GM18526 (cell line): ENCODE results near the gene GALNTL6.

Source experiments
- POLR2A ChIP-seq: IDR thresholded peaks from 3 replicates; pipeline ENCODE4 v1.6.1; 2011; ENCODE audit not compliant: insufficient read length; ENCODE audit errors: extremely low read depth

GALNTL6 gene

DNA sequence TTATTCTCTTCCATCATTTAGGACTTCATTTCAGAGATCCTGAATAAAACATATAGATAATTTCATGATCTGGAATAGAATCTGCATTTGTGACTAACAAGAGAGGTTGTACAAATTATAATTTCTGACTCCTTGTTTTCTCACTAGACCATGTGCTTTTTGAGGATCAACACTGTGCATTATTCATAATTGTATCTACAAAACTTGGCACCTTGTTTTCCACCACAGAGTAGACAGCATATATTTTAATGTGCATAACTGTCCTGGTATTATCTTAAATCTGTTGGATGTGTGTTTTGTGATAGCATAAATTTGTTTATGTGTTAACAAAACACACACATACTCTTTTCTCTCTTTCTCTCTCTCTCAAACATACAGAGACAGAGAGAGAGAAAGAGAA, 840.5 kb downstream of the GALNTL6 start:
- TF ChIP-seq POLR2A, result no peak

GRCh38 chr4:172654457-172654856, 841.3 kb downstream of the GALNTL6 start:
- no peak for TF ChIP-seq POLR2A

GRCh38 chr4:172656055-172656454, 842.9 kb downstream of the GALNTL6 start:
- no peak for TF ChIP-seq POLR2A

- no peak for TF ChIP-seq POLR2A
Observed at GRCh38 chr4:172657081-172657480, 843.9 kb downstream of the GALNTL6 start.

DNA sequence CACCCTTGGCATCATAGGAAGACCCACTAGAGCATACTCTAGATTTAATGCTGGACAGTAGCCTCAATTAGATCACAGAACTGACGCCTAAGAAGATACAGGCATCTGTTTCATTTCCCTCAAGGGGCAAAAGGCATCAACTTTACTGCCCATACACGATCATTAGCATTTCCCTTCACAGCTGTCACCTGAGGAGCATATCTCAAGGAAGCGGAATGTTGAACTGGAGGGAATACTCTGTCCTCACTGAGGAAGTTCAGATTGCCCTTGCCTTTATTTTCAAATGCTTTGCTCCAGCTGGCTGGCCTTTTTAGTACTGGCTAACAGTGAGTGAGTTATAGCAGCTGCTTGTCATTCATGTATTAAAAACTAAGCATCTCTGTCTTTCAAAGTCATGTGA, 847.0 kb downstream of the GALNTL6 start:
- no peak for TF ChIP-seq POLR2A

- TF ChIP-seq POLR2A, result no peak
Observed at GRCh38 chr4:172662113-172662512, 848.9 kb downstream of the GALNTL6 start.

- no peak for TF ChIP-seq POLR2A
Observed at GRCh38 chr4:172666711-172667368, 853.6 kb downstream of the GALNTL6 start.

- TF ChIP-seq POLR2A, result no peak
Observed at GRCh38 chr4:172674811-172675210, 861.6 kb downstream of the GALNTL6 start.

- no peak for TF ChIP-seq POLR2A
Observed at GRCh38 chr4:172675232-172675631, 862.0 kb downstream of the GALNTL6 start.

GRCh38 chr4:172680691-172681090, 867.5 kb downstream of the GALNTL6 start:
- TF ChIP-seq POLR2A, result no peak

DNA sequence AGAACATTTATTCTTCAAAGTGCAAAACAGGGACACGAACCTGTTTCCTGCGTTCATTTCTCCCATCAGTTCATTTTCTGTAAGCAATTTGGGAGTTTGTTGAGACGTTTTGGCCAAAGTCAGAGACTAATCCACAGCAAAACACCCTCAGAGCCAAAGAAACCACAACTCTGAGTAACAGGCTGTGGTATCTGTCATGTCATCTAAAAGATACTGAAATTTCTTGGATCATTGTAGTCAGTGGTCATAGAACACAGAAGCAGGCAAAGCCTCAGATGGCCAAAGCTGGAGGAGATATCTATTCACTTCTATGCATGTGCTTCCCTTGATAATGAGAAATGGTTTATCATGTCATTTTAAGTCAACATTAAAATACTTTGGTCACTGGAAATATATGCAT, 869.8 kb downstream of the GALNTL6 start:
- no peak for TF ChIP-seq POLR2A

GRCh38 chr4:172686021-172686420, 872.8 kb downstream of the GALNTL6 start:
- no peak for TF ChIP-seq POLR2A

- no peak for TF ChIP-seq POLR2A
Observed at GRCh38 chr4:172688534-172688933, 875.3 kb downstream of the GALNTL6 start.

DNA sequence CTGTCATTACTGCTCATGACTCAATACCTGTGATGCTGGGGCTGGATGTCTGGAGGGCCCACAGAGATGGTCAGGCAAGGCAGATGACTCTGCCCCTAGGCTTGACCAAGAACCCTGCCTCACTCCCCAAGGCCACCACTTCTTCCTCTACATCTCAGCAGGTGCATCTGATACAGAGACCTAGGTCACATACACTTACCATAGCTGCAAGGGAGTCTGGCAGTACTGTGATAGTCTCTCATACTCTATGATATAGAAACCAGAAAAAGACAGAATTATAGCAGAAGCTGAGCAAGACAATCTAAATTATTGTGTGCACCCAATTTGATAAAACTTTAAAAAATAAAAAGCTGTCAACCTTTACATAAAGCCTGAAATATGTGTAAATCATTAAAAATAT, 878.3 kb downstream of the GALNTL6 start:
- no peak for TF ChIP-seq POLR2A

DNA sequence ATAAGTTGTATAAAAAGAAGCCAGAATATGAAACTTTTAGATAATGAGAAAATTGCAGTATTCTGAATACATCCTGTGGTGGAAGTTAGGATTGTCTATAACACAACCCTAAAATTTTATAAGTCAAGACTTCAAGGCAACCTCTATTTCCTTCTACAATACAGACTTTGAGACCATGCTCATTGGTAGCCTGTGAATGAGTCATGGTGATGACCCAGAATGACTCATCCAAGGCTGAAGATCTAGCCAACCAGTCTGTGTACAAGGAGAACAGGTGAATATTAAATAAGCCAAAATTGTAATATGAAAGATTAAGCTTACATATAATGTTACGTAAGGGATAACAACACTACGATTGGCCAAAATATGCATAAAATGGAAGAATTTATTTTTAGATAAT, 879.5 kb downstream of the GALNTL6 start:
- TF ChIP-seq POLR2A, result no peak

GRCh38 chr4:172698256-172698655, 885.1 kb downstream of the GALNTL6 start:
- TF ChIP-seq POLR2A, result no peak

DNA sequence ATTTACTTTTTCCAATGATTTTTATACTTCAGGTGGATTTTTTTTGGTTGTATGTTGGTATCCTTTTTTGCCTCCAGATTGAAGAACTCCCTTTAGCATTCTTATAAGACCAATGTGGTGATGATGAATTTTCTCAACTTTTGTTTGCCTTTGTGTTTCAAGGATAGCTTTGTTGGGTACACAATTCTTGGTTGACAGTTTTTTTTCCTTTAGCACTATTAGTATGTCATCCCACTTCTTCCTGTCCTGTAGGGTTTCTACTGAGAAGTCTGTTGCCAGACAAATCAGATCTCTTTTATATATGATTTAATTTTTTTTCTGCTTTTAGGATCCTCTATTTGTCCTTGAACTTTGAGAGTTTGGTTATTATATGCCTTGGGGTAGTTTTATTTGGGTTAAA, 892.4 kb downstream of the GALNTL6 start:
- no peak for TF ChIP-seq POLR2A
